Neuronal stem cell (in vitro differentiated cells): Measurements from ENCODE around the gene SPATA24.

ENCODE experiments used
- DNase-seq: peaks from one replicate; pipeline ENCODE4 v3.0.0-alpha.2; 2013; ENCODE audit warnings: low spot score
- H2AFZ ChIP-seq: one replicate; pipeline ENCODE4 v1.6.1; 2013; ENCODE audit warnings: mild to moderate bottlenecking, low read length, inconsistent platforms
- H2AK5ac ChIP-seq: 2 replicates; pipeline ENCODE4 v1.6.1; 2013; ENCODE audit warnings: low read depth, mild to moderate bottlenecking, inconsistent platforms, low read length, moderate library complexity, mixed read lengths
- H2BK120ac ChIP-seq: 2 replicates; pipeline ENCODE4 v1.6.1; 2013; ENCODE audit warnings: low read depth, mild to moderate bottlenecking, inconsistent platforms, low read length, moderate library complexity, mixed read lengths
- H2BK12ac ChIP-seq: one replicate; pipeline ENCODE4 v1.6.1; 2013; ENCODE audit warnings: low read length, inconsistent platforms
- H2BK15ac ChIP-seq: 2 replicates; pipeline ENCODE4 v1.6.1; 2013; ENCODE audit warnings: mild to moderate bottlenecking, low read length, inconsistent platforms, mixed read lengths
- H2BK5ac ChIP-seq: one replicate; pipeline ENCODE4 v1.6.1; 2013; ENCODE audit warnings: inconsistent platforms, mild to moderate bottlenecking, low read length, moderate library complexity
- H3K14ac ChIP-seq: one replicate; pipeline ENCODE4 v1.6.1; 2013; ENCODE audit warnings: low read length, inconsistent platforms
- H3K18ac ChIP-seq: 2 replicates; pipeline ENCODE4 v1.6.1; 2013; ENCODE audit warnings: low read length, inconsistent platforms
- H3K23ac ChIP-seq: 2 replicates; pipeline ENCODE4 v1.6.1; 2013; ENCODE audit warnings: low read depth, mild to moderate bottlenecking, mixed read lengths, low read length, inconsistent platforms; ENCODE audit not compliant: poor library complexity
- H3K27ac ChIP-seq: replicated peaks from 3 replicates; pipeline ENCODE4 v1.5.1; 2013; ENCODE audit warnings: low read length, inconsistent platforms
- H3K27me3 ChIP-seq, 3 experiments: 2 replicates each; pipeline ENCODE4 v1.6.1; 2013; ENCODE audit warnings: low read length in 3 of 3, mild to moderate bottlenecking in 2 of 3, inconsistent platforms in 1 of 3, low read depth in 1 of 3, mixed read lengths in 1 of 3, moderate library complexity in 1 of 3; ENCODE audit not compliant: control insufficient read depth in 3 of 3, insufficient read depth in 3 of 3
- H3K36me3 ChIP-seq, 2 donors: replicated peaks in 1 of 2; 2 replicates each; pipeline ENCODE4 v1.6.1; 2013; ENCODE audit warnings: low read length in 2 of 2; ENCODE audit not compliant: control insufficient read depth in 2 of 2, insufficient read depth in 2 of 2
- H3K4ac ChIP-seq: 2 replicates; pipeline ENCODE4 v1.6.1; 2013; ENCODE audit warnings: inconsistent platforms, mild to moderate bottlenecking, low read length, moderate library complexity
- H3K4me1 ChIP-seq, 2 donors: 1 replicate in 1 of 2; 2 replicates in 1 of 2; pipeline ENCODE4 v1.6.1; 2013; ENCODE audit warnings: low read length in 2 of 2, low read depth in 1 of 2; ENCODE audit not compliant: control insufficient read depth in 2 of 2, insufficient read depth in 1 of 2
- H3K4me2 ChIP-seq: one replicate; pipeline ENCODE4 v1.6.1; 2013; ENCODE audit warnings: mild to moderate bottlenecking, low read length, inconsistent platforms; ENCODE audit not compliant: insufficient read depth, poor library complexity, severe bottlenecking
- H3K4me3 ChIP-seq, 2 donors: 2 replicates each; pipeline ENCODE4 v1.5.1; 2013; ENCODE audit warnings: low read length in 2 of 2, mild to moderate bottlenecking in 2 of 2, inconsistent platforms in 1 of 2, moderate library complexity in 1 of 2
- H3K79me1 ChIP-seq: one replicate; pipeline ENCODE4 v1.6.1; 2013; ENCODE audit warnings: low read depth, mild to moderate bottlenecking, inconsistent platforms, low read length, moderate library complexity
- H3K9ac ChIP-seq: one replicate; pipeline ENCODE4 v1.6.1; 2013; ENCODE audit warnings: mild to moderate bottlenecking, low read depth, low read length, inconsistent platforms; ENCODE audit not compliant: poor library complexity
- H3K9me3 ChIP-seq, 2 donors: replicated peaks in 1 of 2; 2 replicates each; pipeline versions ENCODE3 to v1.6.1; 2013; ENCODE audit warnings: low read length in 2 of 2, mild to moderate bottlenecking in 2 of 2, inconsistent platforms in 1 of 2, low read depth in 1 of 2, mixed read lengths in 1 of 2, moderate library complexity in 1 of 2; ENCODE audit not compliant: control insufficient read depth in 2 of 2, insufficient read depth in 1 of 2
- H4K8ac ChIP-seq: one replicate; pipeline ENCODE4 v1.6.1; 2013; ENCODE audit warnings: low read depth, mild to moderate bottlenecking, inconsistent platforms, low read length, moderate library complexity
- H4K91ac ChIP-seq: one replicate; pipeline ENCODE4 v1.6.1; 2013; ENCODE audit warnings: low read length, low read depth, mild to moderate bottlenecking, inconsistent platforms; ENCODE audit not compliant: poor library complexity
- WGBS, 2 donors: extraction: QIAGEN DNeasy Blood & Tissue Kit; methylation state at CpG; one replicate each; pipeline ENCODE4 v1.1.7; 2013; ENCODE audit warnings: missing lambda C conversion rate in 2 of 2, mixed read lengths in 1 of 2; ENCODE audit not compliant: insufficient read length in 2 of 2, insufficient replicate concordance in 1 of 2; ENCODE audit errors: extremely low coverage in 2 of 2; 5-methylcytosine and 5-hydroxymethylcytosine counted together

The SPATA24 gene

DNA sequence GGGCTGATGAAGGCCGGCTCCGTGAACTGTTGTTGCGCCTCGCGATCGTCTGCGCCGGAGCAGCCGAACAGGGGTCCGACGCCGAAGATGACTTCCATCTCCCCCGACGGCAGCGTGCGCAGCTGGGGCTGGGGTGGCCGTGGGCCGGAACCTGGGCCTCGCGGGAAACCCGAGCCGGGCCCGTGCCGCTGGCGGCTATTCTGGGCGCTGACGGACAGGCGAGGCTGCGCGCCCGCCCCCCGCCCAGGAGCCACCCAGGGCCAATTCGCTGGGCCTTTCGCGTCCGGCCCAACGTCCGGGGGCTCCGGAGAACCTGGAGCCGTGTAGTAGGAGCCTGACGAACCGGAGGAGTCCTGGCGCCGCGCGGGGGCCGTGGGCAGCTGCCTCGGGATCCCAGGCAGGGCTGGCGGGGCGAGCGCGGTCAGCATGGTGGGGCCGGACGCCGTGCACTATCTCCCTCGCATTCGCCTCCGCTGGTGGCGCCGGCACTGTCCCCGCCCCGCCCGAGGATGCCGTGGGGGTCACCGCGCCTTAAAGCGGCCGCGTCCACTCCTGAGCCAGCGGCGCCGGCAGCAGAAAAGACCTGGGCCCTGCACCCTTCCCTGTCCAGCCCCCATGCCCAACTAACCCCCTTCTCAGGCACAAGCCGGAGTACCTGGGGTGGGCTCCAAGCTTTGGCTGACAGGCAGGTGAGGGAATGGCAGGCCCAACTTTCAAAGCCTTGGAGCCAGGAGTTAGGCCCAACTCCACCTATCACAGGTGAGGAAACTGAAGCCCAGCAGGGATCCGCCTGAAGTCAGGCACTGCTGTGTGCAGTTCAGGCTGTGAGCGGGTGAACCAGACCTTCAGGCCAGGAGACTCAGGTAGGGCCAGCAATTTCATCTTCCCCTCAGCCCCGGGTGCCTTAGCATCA, 9.0 kb downstream of the SPATA24 start, which contains the start of gene PROB1:
Gene PROB1 (minus strand): TSS at position 451 of the 913 bp plus-strand sequence. CDS start 23 bp downstream, at position 428.
- peaks cover 25 to 52% (median 46%) of the 10 kb centered on the region in 3 experiments for H3K27me3 ChIP-seq
- H2BK15ac ChIP-seq: peak within 1 kb of the TSS; percentile 81
- H2AFZ ChIP-seq: peak within 1 kb of the TSS; percentile 87
- peaks cover 2% of the 10 kb centered on the region for H3K79me1 ChIP-seq
- peaks cover 0 to 6% of the 10 kb centered on the region in 2 donors for H3K36me3 ChIP-seq
- peak within 1 kb of the TSS; percentile 71 for H3K14ac ChIP-seq
- H3K23ac ChIP-seq: peak within 1 kb of the TSS; percentile 76
- peak within 1 kb of the TSS; percentile 6 to 76 for H3K4me3 ChIP-seq
- H3K18ac ChIP-seq: peak within 1 kb of the TSS; percentile 95
- peak within 1 kb of the TSS; percentile 10 for H2BK5ac ChIP-seq
- peak within 1 kb of the TSS; percentile 39 for H2BK120ac ChIP-seq
- peak within 1 kb of the TSS; percentile 48 for H4K8ac ChIP-seq
- peak within 1 kb of the TSS; percentile 66 for H3K4ac ChIP-seq
- peak within 1 kb of the TSS; percentile 80 for H3K9ac ChIP-seq
- H3K27ac ChIP-seq: no peak within 1 kb of the TSS
- H3K4me1 ChIP-seq: peaks cover 0 to 6% of the 10 kb centered on the region in 2 donors
- H3K4me2 ChIP-seq: peak within 1 kb of the TSS; percentile 77
- WGBS, 2 donors: no CpG with 5 or more reads among the region's 76 CpGs
- peak within 1 kb of the TSS; percentile 91 for H2AK5ac ChIP-seq
- H2BK12ac ChIP-seq: peak within 1 kb of the TSS; percentile 6
- DNase-seq: no peak
- peaks cover 0 to 17% of the 10 kb centered on the region in 2 donors for H3K9me3 ChIP-seq
- H4K91ac ChIP-seq: no peak within 1 kb of the TSS

DNA sequence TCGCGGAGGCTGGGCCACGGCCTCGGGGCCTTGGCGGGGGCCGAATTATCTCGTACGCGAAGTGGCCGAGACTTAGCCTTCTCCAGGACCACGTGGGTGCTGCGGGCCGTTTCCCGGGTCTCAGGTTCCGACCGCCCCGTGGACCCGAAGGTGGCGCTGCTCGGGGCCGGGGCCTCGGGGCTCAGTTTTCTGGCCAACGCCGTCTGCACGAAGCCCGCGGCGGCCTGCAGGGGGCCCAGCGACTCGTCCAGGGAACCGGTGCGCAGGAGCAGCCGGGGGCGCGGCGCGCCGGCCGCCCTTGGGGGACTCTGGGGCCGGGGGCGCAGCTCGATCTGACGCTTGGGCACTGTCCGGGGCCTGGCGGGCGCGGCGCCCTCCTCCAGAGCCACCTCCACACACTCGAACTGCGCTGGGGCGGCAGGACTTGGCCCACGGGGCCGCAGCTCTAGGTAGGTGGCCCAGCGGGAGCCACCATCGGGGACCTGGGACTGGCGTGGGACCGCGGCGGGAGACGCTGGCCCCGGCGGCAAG, 9.7 kb downstream of the SPATA24 start:
- no peak overlapping the region for H3K27ac ChIP-seq
- H3K23ac ChIP-seq: peak overlapping the region; percentile 76
- H2AFZ ChIP-seq: peak overlapping the region; percentile 87
- H4K8ac ChIP-seq: peak overlapping the region; percentile 48
- peak overlapping the region; percentile 71 for H3K14ac ChIP-seq
- H3K4me3 ChIP-seq: peak overlapping the region; percentile 6 to 76
- H4K91ac ChIP-seq: no peak overlapping the region
- peak overlapping the region; percentile 6 for H2BK12ac ChIP-seq
- peaks cover 2% of the 10 kb centered on the region for H3K79me1 ChIP-seq
- H2AK5ac ChIP-seq: peak overlapping the region; percentile 91
- H3K36me3 ChIP-seq: no peaks in the 10 kb centered on the region
- no peak overlapping the region for H2BK5ac ChIP-seq
- H3K4me2 ChIP-seq: peak overlapping the region; percentile 77
- H3K18ac ChIP-seq: peak overlapping the region; percentile 95
- H3K9me3 ChIP-seq: peaks cover 0 to 17% of the 10 kb centered on the region in 2 donors
- H3K27me3 ChIP-seq: peaks cover 25 to 52% (median 46%) of the 10 kb centered on the region in 3 experiments
- peak overlapping the region; percentile 39 for H2BK120ac ChIP-seq
- H3K4me1 ChIP-seq: peaks cover 0 to 6% of the 10 kb centered on the region in 2 donors
- no peak for DNase-seq
- peak overlapping the region; percentile 66 for H3K4ac ChIP-seq
- peak overlapping the region; percentile 80 for H3K9ac ChIP-seq
- H2BK15ac ChIP-seq: peak overlapping the region; percentile 81
- no CpG with 5 or more reads among the region's 62 CpGs for WGBS, 2 donors

GRCh38 chr5:139393497-139394122, 10.3 kb downstream of the SPATA24 start:
- Histone ChIP-seq H3K14ac (peak overlapping the region; percentile 63), H3K27ac (no peak overlapping the region), H2BK12ac (no peak overlapping the region), H3K36me3 (no peaks in the 10 kb centered on the region), H3K27me3 (peaks cover 25 to 52% (median 46%) of the 10 kb centered on the region in 3 experiments), H4K8ac (peak overlapping the region; percentile 48), H3K4me3 (peak overlapping the region in 1 of 2 donors; percentile 76), H4K91ac (no peak overlapping the region), H2BK120ac (peak overlapping the region; percentile 39), H3K4me2 (peak overlapping the region; percentile 77), H3K79me1 (peaks cover 2% of the 10 kb centered on the region), H3K18ac (peak overlapping the region; percentile 93), H3K23ac (peak overlapping the region; percentile 58), H3K9ac (peak overlapping the region; percentile 50), H2BK15ac (peak overlapping the region; percentile 49), H2AK5ac (peak overlapping the region; percentile 91), H3K9me3 (peaks cover 0 to 17% of the 10 kb centered on the region in 2 donors), H2AFZ (peak overlapping the region; percentile 87), H3K4me1 (peaks cover 0 to 6% of the 10 kb centered on the region in 2 donors), H3K4ac (no peak overlapping the region), H2BK5ac (no peak overlapping the region)
- no peak for DNase-seq
- WGBS, 2 donors: no CpG with 5 or more reads among the region's 49 CpGs
